Measurements from ENCODE around the gene NELFA. TPM values are rescaled to one million over a fixed set of nuclear protein-coding genes. Genes with fewer than 3 reads are reported as not detected.
A peak's percentile ranks its signal among the peaks of the same experiment; 100 is the strongest.

Gene NELFA
- total and polyA plus RNA-seq, 2 of the 4 experiments (the other 2 are of a cell fraction) = 4.3 to 21.9 TPM

- ChIA-PET CTCF (no interaction called here), POLR2A (ENCODE audit: unreplicated experiment) (no interaction called here)
- no peaks in the 10 kb centered on the region for H3K9me3 ChIP-seq (ENCODE audit: control insufficient read depth, insufficient read depth, low read length)
- peaks cover 22% of the 10 kb centered on the region for H4K20me1 ChIP-seq (ENCODE audit: insufficient read depth, low read length)
- 95% methylated on average over 5 of the region's 8 CpGs; no CpG with 5 or more reads in 1 of the 2 experiments for WGBS, 2 experiments (ENCODE audit: extremely low coverage in 2 of 2, insufficient read length in 1 of 2)
- no peaks in the 10 kb centered on the region for H3K27me3 ChIP-seq (ENCODE audit: control insufficient read depth, insufficient read depth, low read length)
- H4K5ac ChIP-seq (ENCODE audit: low read depth, low read length) = no peak overlapping the region
- no peak overlapping the region for H3K18ac ChIP-seq (ENCODE audit: low read depth, low read length)
- no peak overlapping the region for H3K4me3 ChIP-seq (ENCODE audit: insufficient read depth, low read depth, low read length)
- no peak overlapping the region for H4K91ac ChIP-seq (ENCODE audit: insufficient read depth, low read depth, low read length)
- H2AFZ ChIP-seq (replicated peaks; ENCODE audit: low read length, poor library complexity) = no peak overlapping the region
- H3K4ac ChIP-seq (ENCODE audit: low read depth, low read length) = no peak overlapping the region
- TF ChIP-seq CEBPB (IDR thresholded peaks at IDR 0.05; ENCODE audit: low read depth, low read length) (peak; percentile 57; the same call in 1 of the 2 replicates), MAZ (IDR thresholded peaks at IDR 0.05; ENCODE audit: borderline replicate concordance, low read depth, low read length) (no peak)
- H4K8ac ChIP-seq (ENCODE audit: low read depth in 2 of 2, low read length in 2 of 2) = no peak overlapping the region
- peaks cover 19% of the 10 kb centered on the region for H3K4me1 ChIP-seq (ENCODE audit: control insufficient read depth, insufficient read depth, low read length)
- H2BK120ac ChIP-seq (ENCODE audit: low read depth, low read length) = no peak overlapping the region
- H3K14ac ChIP-seq (replicated peaks; ENCODE audit: low read depth, low read length) = no peak overlapping the region
- no peak for ATAC-seq (ENCODE audit: low read depth)
- peak overlapping the region; percentile 7; the same call in 1 of the 2 replicates for H2AK5ac ChIP-seq (ENCODE audit: low read depth, low read length)
- H3K9me1 ChIP-seq (ENCODE audit: insufficient read depth, low read length) = peaks cover 15% of the 10 kb centered on the region
- peak overlapping the region; percentile 33; the same call in 1 of the 2 replicates for H3K27ac ChIP-seq (ENCODE audit: insufficient read depth, low read length)
- H3K79me1 ChIP-seq (ENCODE audit: low read depth in 1 of 2, low read length in 2 of 2) = peaks cover 31 to 63% of the 10 kb centered on the region in 2 experiments
- H2BK20ac ChIP-seq (ENCODE audit: low read depth, low read length) = no peak overlapping the region
- intact Hi-C loops (cut with micrococcal nuclease) = no loop called here
- H3K4me2 ChIP-seq (ENCODE audit: low read depth, low read length) = no peak overlapping the region
- no peak overlapping the region for H2BK5ac ChIP-seq (ENCODE audit: low read depth, low read length, poor library complexity, severe bottlenecking)
- H3K36me3 ChIP-seq (ENCODE audit: control insufficient read depth, insufficient read depth, low read length) = peaks cover 18% of the 10 kb centered on the region
- in situ Hi-C loops (cut with MboI; ENCODE audit: low sequenced_read_pairs) = no loop called here
- DNase-seq = no peak
- dilution Hi-C loops (cut with HindIII; ENCODE audit: low sequenced_read_pairs, unreplicated experiment) = no loop called here
- no peak overlapping the region for H3K9ac ChIP-seq (ENCODE audit: low read depth, low read length)
- H3K23ac ChIP-seq (ENCODE audit: low read depth, low read length) = no peak overlapping the region
- H2AK9ac ChIP-seq (replicated peaks; ENCODE audit: low read depth, low read length, poor library complexity) = no peak overlapping the region
- H3K56ac ChIP-seq (ENCODE audit: extremely low read depth, insufficient read depth, low read length) = no peak overlapping the region
- no peak overlapping the region for H2BK15ac ChIP-seq (ENCODE audit: low read depth, low read length)
- BruUV-seq (replicated peaks) = no TSS peak
Measured at GRCh38 chr4:1938027-1938426, 70.7 kb downstream of the NELFA start.
